ENCODE measurements around the gene RUBCNL.
A peak's percentile ranks its signal among the peaks of the same experiment; 100 is the strongest.
"Not testable (repeated sequence)": the region's sequence is repeated elsewhere in the genome, so short reads cannot be mapped to it uniquely, and the experiment has no call there.

Gene RUBCNL, protein sequence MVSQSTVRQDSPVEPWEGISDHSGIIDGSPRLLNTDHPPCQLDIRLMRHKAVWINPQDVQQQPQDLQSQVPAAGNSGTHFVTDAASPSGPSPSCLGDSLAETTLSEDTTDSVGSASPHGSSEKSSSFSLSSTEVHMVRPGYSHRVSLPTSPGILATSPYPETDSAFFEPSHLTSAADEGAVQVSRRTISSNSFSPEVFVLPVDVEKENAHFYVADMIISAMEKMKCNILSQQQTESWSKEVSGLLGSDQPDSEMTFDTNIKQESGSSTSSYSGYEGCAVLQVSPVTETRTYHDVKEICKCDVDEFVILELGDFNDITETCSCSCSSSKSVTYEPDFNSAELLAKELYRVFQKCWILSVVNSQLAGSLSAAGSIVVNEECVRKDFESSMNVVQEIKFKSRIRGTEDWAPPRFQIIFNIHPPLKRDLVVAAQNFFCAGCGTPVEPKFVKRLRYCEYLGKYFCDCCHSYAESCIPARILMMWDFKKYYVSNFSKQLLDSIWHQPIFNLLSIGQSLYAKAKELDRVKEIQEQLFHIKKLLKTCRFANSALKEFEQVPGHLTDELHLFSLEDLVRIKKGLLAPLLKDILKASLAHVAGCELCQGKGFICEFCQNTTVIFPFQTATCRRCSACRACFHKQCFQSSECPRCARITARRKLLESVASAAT

GRCh38 chr13:46387064-46387851, at the start of gene RUBCNL:
Gene RUBCNL, minus strand, starts transcription at chr13:46387252. Its CDS starts 14,777 bp downstream, at chr13:46372475.
- no peak for DNase-seq (ENCODE audit: low spot score)

- not testable (repeated sequence) for DNase-seq (ENCODE audit: low spot score)
Observed at GRCh38 chr13:46429558-46429957, 42.5 kb upstream of the RUBCNL start.

- DNase-seq (ENCODE audit: low spot score), result no peak
Observed at GRCh38 chr13:46405457-46405856, 18.4 kb upstream of the RUBCNL start.

DNA sequence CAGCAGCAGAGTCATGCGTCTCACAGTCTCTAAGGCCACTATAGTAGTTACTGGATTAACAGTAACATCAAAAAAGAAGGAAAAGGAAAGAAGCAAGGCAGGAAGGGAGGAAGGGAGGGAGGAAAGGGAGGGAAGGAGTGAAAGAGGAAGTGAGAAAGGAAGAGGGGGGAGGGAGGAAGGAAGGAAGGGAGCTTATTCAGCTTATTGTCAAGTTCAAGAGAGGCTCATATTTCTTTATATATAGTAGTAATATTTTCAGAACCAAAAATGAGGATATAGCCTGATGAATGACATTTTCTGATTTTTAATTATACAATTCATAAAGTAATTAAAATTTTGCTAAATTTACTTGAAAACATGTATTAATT, 17.7 kb upstream of the RUBCNL start:
- no peak for DNase-seq (ENCODE audit: low spot score)

DNA sequence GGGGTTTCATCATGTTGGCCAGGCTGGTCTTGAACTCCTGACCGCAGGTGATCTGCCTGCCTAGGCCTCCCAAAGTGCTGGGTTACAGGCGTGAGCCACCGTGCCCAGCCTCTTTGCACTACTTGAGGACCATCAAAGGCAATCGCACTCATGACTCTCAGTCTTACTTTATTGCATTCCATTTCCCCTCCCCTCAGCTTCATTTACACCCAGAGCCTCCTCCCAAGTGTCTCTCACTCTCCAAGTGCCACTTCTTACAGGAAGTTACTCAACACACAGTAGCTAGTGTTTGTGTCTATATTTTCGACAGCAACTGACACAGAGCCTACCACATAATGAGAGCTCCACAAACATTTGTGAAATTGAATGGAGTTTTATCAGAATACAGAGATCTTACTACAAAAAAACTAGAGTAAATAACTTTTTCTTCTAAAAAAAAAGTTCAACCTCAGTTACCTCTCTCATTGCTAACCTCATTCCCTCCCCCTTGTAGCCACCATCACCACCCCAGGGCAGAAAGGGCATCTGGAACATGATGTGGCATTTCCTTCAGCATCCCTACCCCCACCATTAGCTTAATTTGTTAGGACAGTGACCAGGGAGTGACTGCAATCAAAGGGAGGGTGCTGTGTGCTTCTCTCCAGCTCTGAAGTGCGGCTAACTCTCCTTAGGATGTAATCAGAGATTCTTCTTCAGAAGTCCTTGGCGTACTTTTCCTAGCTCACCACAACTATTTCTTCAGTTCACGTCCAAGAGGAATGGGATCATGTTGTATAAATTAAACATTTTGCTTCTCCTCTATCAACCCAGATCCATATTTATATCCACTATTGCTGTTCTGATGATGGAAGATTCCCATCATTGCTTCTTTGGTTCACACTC, 17.0 kb upstream of the RUBCNL start:
- DNase-seq (ENCODE audit: low spot score), result no peak

DNA sequence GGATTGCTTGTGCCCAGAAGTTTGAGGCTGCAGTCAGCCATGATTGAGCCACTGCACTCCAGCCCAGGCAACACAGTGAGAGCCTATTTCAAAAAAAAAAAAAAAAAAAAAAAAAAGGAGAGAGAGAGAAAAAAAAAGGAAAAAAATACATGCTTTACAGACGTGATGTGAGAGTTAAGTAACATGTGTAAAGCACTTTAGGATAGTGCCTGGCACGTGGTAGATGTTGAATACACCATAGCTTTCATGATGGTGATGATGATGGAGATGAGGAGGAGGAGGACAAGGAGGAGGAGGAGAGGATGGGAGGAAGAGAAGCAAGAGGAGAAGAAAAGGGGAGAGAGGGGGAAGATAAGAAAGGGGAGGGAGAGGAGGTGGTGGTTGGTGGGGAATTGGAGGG, 15.1 kb upstream of the RUBCNL start:
- no peak for DNase-seq (ENCODE audit: low spot score)

DNA sequence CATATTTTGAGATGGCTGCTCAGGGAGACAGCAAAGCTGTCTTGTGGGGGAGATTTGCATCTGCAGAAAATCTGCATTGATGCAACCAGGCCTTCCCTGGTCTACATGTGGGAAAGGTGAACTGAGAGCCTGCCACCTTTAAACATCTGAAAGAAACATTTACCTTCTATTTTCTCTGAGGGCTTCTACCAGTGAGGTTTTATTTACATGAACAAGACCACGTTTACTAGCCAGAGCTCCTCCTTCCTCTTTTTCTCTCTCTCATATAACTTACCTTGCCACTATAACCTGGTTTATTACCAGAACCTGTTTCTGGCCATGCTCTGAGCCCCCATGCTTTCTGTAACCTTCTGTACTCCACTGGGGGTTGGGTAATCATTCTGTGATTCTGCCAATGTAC, 14.4 kb upstream of the RUBCNL start:
- no peak for DNase-seq (ENCODE audit: low spot score)

DNA sequence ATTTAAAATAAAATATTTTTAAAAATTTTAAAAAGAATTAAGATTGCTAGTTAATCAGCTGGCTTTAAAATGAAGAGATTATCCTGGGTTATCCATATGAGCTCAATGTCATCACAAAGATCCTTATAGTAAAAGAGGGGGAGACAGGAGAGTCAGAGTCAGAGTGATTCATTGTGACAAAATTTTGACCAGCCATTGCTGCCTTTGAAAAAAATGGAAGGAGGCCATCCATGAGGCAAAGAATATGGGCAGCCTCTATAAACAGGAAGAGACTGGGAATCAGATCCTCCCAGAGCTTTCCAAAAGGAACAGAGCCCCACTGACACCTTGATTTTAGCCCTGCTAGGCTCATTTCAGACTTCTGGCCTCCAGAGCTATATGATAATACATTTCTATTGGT, 9.3 kb upstream of the RUBCNL start:
- DNase-seq (ENCODE audit: low spot score), result no peak

DNA sequence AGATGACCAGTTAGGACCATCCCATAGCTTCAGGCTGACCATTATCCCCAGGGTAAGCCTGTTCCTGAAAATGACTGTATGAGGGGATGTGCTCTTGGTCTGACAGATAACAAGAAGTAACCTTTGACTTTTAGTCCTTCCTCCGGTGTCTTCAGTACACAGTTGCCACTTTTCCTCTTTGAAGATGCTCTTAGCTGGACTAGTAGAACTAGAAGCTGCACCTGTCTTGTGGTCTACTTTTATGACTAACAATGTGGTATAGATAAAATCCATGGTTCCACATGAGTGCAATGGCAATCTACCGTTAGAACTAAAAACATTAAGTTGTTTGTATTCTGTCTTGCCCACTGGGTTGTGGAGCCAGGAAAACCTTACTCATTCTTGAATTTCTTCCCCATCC, 5.9 kb upstream of the RUBCNL start:
- no peak for DNase-seq (ENCODE audit: low spot score)

- DNase-seq (ENCODE audit: low spot score), result peak; percentile 33
Observed at GRCh38 chr13:46389457-46390451, 2.7 kb upstream of the RUBCNL start.

GRCh38 chr13:46388846-46389245, 1.8 kb upstream of the RUBCNL start:
- no peak for DNase-seq (ENCODE audit: low spot score)

- DNase-seq (ENCODE audit: low spot score), result no peak
Observed at GRCh38 chr13:46388308-46388707, 1.3 kb upstream of the RUBCNL start.

- no peak for DNase-seq (ENCODE audit: low spot score)
Observed at GRCh38 chr13:46386392-46387063, 524 bp downstream of the RUBCNL start.

DNA sequence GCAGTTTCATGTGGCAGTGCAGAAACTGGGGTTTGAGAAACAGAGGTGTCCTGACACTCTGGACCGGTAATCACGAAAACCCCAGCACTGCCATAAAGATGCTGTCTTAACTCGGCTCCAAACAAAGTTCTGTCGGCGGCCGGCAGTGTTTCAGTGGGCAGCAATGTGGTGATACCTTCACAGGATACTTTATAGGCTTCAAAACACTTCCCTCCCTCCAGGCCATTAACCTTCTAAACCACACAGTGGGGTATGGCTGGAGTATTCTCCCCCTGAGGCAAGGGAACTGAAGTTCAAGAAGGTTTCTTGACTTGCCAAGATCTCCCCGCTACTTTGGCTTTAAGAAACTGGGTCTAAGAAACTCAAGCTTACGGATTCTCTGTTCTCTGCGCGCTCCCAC, 1.1 kb downstream of the RUBCNL start:
- DNase-seq (ENCODE audit: low spot score), result no peak

DNA sequence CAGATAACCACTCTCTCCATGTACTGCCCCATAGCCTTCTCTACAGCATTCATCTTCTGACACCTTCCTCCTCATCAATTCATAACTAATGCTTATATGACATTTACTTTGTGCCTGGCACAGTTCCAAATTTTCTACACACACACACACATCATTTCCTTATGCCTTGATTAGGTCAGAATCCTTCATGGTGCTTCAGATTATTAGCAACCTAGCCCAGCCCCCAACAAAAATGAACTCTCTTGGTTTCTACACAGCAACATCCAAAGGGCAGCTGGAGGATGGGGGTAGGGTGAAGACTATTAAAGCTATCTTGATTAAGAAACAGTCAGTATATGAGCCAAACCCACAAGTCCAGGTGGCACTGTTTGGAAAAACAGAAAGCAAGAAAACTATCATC, 3.7 kb downstream of the RUBCNL start:
- DNase-seq (ENCODE audit: low spot score), result no peak

DNA sequence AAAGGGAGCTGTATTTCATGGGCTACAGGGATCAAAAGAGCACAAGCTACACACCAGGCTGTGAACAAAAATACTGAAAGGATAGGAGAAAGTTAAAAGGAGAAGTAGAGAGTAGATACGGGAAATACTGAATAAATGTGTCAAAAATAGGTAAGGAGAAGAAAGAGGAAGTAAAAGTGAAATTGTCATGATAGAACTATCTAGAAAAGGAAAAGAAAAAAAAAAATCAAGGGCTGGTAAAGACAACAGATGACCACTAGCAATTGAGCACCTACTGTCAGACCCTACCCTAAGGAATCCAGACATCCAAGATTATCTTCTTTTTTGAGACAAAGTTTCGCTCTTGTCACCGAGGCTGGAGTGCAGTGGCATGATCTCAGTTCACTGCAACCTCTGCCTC, 4.8 kb downstream of the RUBCNL start:
- DNase-seq (ENCODE audit: low spot score), result no peak

- no peak for DNase-seq (ENCODE audit: low spot score)
Observed at GRCh38 chr13:46380242-46380641, 6.8 kb downstream of the RUBCNL start.

DNA sequence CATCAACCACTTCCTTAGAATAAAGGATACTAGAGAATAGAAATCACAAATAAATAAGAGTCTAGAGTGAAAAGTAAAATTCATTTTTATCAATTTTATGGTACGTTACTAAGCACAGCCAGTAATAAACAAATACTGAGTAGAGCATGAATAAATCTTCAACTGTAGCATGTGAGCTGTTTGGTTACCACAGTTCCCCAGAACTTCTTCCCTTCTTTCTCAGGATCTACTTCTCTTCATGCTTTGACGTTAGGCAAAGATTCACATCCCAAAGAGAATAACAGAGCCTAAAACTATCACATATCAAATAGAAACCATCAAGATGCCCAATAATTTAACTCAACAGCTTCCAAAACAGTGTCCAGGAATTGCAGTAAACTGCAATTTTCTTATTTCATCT, 7.4 kb downstream of the RUBCNL start:
- no peak for DNase-seq (ENCODE audit: low spot score)

DNA sequence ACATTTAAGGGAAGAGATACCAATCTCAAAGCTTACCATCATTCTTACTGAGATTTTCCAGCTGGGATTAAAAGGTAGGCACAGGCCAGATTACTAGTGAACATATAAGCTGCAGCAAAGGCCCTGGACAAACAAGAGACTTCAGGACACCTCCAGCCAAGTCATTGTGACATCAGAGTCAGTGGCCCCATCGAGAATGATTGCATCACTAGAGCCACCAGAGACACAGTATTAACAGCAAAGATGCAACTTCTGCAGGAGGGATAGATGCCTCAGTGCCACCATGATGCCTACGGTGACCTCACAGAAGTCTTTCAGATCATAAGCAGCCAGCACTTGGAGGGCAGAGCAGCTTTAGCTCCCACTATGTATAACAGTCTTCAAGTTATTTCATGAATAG, 8.6 kb downstream of the RUBCNL start:
- no peak for DNase-seq (ENCODE audit: low spot score)

GRCh38 chr13:46377554-46377953, 9.5 kb downstream of the RUBCNL start:
- no peak for DNase-seq (ENCODE audit: low spot score)
